GM12872 (cell line): ENCODE data around the gene PDF.

Experiments used
- CTCF ChIP-seq: IDR thresholded peaks from 3 replicates; pipeline ENCODE4 v1.5.1; 2011; ENCODE audit warnings: low read depth, mild to moderate bottlenecking, low read length, moderate library complexity; ENCODE audit not compliant: insufficient read depth

The PDF gene

GRCh38 chr16:69325784-69326171, 4.6 kb downstream of the PDF start:
- TF ChIP-seq CTCF = no peak

GRCh38 chr16:69324585-69325253, 5.7 kb downstream of the PDF start:
- TF ChIP-seq CTCF = no peak

- TF ChIP-seq CTCF = no peak
Measured at GRCh38 chr16:69324013-69324531, 6.3 kb downstream of the PDF start.

GRCh38 chr16:69323415-69323814, 7.0 kb downstream of the PDF start:
- no peak for TF ChIP-seq CTCF

- TF ChIP-seq CTCF = no peak
Measured at GRCh38 chr16:69322343-69322742, 8.0 kb downstream of the PDF start.

- TF ChIP-seq CTCF = no peak
Measured at GRCh38 chr16:69321080-69321479, 9.3 kb downstream of the PDF start.

- TF ChIP-seq CTCF = no peak
Measured at GRCh38 chr16:69320740-69321073, 9.7 kb downstream of the PDF start.
